Measurements from ENCODE around the gene PNMA5.
A peak's percentile ranks its signal among the peaks of the same experiment; 100 is the strongest.

PNMA5 gene

GRCh38 chrX:152958524-152959465, 35.1 kb downstream of the PNMA5 start:
- DNase-seq (ENCODE audit: low read depth) = peak; percentile 82

DNA sequence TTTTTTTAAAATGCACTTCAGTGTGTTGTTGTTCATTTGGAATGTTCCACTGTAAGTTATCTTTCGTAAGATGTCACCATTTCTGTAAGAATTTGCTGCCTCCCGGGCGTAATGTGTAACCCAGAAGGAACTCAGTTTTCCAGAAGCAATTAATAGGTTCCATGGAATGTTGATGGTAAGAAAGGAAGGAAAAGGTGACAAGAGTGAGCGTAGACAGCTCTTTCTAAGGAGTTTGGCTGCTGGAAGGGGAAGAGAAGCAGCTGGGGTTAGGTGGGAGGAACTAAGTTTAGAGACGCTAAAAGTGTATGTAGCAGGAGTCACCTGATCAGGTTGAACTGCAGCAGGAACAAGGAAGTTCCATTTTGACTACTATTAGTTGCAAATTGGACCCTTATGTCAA, 35.9 kb downstream of the PNMA5 start:
- no peak for DNase-seq (ENCODE audit: low read depth)

DNA sequence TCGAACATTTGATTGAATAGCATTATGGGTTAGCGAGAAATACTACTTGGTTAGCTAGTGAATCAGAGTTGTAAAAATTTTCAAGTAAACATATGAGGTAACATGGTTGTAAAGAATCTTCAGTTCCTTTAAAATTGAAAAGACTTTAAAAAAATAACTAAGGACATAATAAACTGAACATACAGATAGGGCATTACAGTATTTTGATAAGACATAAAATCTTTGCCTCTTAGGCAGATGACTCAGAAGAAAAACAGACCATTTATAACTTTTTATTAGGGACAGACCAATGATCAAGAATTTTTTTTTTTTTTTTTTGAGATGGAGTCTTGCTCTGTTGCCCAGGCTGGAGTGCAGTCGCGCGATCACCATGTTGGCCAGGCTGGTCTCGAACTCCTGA, 43.1 kb downstream of the PNMA5 start:
- DNase-seq (ENCODE audit: low read depth) = no peak

DNA sequence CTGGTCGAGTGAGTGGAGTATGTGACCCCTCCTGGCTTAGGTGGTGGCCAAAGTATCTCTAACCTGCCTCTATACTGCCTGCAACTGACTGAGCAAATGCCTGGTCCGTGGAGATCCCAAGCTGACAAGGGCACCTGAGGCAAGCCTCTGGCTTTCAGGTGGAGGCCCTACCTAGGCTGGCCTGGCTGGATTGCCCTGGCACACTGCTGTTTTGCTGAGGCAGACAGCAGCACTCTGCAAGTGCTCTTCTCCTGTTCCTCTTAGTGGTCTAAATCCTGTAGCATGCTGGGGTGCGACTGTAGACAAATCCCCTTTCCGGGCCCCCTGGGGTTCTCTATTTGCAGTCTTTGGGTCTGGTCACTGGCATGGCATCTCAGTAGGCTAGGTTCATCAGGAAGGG, 44.8 kb downstream of the PNMA5 start:
- DNase-seq (ENCODE audit: low read depth) = no peak

GRCh38 chrX:152946681-152947080, 47.2 kb downstream of the PNMA5 start:
- DNase-seq (ENCODE audit: low read depth) = no peak

DNA sequence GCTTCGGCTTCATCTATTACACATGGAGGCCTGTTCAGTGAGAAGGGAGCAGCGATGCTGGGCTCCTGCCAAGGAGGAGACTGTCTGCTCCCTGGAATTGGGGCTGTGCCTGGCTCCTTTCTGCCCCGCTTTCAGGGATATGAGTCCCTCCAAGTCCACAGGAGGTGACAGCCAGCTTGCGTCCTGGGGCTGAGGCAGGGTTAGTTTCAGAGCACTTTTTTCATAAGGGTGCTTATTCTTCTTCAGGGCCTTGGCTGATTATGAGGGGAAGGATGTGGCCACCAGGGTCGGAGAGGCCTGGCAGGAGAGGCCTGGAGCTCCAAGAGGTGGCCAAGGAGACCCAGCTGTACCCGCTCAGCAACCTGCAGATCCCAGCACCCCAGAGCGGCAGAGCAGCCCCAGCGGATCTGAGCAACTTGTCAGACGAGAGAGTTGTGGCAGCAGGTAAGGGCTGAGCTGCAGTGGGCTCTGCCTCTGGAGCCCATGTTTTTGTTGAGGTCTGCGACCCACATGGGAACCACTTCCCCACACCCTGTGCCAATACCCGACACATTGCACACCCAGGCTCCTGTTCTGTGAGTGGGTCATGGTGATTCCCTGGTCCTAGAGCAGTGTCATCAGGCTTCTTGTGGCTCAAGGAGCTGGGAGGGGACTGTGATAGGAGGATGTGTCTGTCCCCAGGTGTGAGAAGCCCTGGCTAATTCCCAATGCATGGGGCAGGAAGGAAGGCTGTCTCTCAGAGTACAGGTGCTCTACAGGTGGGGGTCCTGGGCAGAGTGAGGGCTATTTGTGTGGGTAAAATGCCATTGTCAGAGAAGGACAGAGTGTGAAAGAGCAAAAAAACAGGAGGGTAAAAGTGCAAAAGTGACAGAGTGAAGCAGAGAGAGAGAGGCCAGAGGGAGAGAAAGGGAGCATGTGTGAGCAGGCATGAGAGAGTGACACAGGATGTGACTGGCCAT, 48.6 kb downstream of the PNMA5 start:
- no peak for DNase-seq (ENCODE audit: low read depth)

DNA sequence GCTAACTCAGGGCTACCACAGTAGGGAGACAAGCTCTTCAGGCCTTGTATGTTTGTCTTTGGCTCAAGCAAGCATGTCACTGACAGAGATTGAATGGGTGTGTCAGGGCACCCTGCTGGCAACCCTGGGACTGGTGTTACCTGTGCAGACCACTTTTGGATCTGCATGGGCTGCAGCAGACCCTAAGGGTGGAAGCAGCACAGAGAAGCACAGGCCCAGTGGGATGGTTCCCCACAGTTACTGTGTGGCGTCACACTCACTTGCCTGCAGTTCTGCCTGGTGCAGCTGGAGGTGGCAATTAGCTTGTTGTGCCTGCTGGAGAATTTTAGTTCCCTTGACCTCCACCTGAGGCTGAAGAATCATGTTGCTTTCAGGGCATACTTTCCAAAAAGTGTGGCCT, 50.1 kb downstream of the PNMA5 start:
- DNase-seq (ENCODE audit: low read depth) = no peak

GRCh38 chrX:152942077-152942442, 51.9 kb downstream of the PNMA5 start:
- DNase-seq (ENCODE audit: low read depth) = no peak

DNA sequence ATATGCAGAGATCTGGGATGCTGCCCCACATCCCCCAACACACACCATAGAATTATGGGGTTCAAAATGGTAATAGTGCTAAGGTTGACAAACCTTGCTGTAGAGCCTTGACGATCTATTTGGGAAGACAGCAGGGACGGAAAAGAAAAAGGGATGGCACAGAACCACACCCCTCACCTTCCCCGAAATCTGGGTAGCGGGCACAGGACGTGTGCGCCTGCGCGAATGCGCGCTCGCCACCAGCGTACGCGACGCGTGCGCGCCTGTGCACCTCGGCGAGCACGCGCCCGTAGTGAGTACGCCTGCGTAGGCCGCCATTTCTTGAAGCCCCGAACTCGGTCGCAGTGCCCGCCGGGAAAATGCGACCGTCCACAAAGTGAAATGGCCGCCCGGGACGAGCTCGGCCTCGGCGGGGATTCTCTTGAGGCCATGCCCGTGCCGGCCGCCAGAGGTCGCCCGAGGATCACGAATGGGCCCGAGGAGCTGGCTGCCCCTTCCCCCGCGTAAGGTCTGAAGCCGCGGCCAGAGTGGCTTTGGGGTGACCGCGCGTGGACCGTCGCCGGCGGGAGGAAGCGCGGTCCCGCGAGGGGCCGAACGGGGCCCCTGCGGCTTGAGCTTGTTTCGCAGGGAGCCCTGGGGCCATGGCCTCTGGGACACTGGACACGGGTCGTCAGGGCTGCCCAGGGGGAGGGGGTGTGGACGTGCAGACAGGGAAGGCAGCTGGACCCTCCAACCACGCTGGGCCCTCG, 52.4 kb downstream of the PNMA5 start:
- peak; percentile 80 for DNase-seq (ENCODE audit: low read depth)

Measured in stimulated activated CD8-positive, alpha-beta memory T cell treated with anti-CD3 and anti-CD28 coated beads, Interleukin-4, amount 100 ng/mL, for 24 hours (primary cell).